GM18867 (cell line): ENCODE results near the gene IQGAP2.

ENCODE experiments used
- ATAC-seq: cut with Tn5 transposase; IDR thresholded peaks from one replicate; pipeline ENCODE4 v1.9.1; 2021; ENCODE audit warnings: mild to moderate bottlenecking, moderate library complexity; ENCODE audit not compliant: unreplicated experiment

Gene IQGAP2

DNA sequence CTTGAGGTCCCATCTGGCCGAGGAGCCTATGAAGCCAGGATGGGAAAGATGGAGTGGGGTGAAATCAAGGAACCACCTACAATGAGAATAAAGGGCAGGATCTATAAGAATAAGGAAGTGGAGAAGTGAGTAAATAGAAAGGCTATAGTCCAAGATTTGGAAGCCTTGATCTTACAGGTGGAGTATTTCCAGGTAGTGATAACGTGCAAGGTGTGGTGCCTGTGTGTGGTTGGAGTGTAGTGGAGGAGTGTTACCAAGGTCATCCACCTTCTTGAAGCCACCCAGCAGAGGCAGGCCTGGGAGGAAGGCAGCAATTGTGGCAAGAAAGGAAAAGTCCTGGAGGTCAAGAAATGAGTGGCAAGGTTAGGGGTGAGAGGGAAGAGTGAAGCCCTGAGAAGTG is 72.9 kb downstream of the IQGAP2 start:
- ATAC-seq: no peak

DNA sequence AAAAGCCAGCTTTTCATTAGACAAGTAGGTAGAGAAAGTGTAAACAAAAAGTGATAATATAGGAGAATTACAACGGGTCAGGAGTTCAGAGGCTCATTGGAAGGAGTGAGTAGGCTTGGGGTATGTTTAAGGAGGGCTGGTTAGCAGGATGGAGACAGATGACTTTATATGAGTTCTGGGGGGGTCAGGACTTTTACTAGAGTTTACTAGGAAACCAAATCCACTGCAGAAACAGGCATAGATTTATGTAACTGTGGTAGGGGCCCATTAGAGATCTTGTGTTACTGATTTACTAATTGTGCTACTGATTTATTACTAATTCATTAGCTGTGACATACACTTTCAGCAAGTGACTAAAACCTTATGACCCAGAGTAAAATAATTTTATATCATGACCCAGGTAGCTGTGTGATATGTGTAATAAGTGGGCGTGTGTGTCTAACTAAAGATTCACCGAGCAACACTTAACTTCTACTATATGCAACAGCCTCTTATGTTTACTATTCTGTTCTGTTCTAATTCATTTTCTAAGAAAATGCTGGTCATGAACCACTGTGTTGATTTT is 73.5 kb downstream of the IQGAP2 start:
- ATAC-seq: no peak

- no peak for ATAC-seq
These were observed 74.0 kb downstream of the IQGAP2 start for GRCh38 chr5:76477061-76477460.

DNA sequence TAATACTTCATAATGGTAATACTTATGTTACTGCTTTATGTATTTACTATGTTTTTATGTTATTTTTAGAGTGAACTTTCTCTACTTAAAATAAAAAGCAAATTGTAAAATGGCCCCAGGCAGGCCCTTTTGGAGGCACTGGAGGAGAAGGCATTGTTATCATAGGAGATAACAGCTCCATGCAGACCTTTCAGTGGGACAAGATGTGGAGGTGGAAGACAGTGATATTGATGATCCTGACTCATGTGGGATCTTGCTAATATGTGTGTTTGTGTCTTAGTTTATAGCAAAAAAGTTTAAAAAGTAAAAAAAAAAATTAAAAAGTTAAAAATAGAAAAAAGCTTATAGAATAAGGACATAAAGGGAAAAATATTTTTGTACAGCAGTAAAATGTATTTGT is 74.5 kb downstream of the IQGAP2 start:
- no peak for ATAC-seq

DNA sequence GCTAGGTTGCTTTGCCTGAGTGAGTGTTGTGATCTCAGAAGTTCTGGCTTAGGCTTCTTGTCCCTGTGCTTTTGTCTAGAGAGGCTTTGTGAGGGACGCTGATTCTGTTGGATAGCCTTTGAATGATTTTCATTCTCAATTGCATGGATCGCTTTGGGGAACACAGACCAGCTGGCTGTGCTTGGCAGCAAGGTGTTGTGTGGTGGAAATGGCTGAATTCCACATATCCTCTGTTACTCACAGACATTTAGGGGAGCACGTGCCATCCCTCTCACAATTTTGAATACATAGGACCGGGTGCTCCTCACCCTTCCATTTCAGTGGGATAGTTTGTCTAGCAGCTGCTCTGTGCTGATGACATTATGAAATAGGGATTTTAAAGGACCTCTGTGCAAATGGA is 76.2 kb downstream of the IQGAP2 start:
- ATAC-seq: no peak

DNA sequence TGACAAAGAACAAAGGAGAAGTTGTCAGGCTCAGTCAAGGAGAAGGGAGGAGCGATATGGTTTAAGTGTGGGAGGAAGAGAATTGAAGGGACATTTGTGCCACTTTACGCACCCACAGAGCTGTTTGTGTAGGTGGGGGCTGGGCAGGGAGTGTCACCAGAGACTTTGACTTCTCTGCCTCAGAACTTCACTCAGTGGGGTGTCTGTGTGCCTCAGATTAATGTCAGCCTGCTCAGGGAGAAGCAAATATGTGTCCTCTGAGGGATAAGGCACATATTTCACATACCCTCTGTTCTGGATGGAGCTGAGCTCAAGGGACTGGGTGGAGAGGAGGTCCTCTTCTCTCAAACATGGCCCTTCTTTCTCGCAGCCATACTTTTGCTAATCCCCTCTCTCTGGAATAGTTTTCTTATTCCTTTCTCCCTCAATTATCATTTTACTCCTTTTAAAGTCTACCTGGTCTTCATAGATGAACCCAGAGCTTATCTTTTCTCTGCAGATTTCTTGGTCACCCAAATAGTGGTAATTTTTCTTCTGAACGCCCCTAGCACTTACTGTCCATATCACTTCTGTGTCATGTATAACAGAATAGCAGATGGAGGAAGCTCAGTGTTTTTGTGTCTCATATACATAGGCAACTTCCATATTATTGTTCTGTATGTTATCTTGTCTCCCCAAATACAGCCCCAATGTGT is 77.0 kb downstream of the IQGAP2 start:
- no peak for ATAC-seq

DNA sequence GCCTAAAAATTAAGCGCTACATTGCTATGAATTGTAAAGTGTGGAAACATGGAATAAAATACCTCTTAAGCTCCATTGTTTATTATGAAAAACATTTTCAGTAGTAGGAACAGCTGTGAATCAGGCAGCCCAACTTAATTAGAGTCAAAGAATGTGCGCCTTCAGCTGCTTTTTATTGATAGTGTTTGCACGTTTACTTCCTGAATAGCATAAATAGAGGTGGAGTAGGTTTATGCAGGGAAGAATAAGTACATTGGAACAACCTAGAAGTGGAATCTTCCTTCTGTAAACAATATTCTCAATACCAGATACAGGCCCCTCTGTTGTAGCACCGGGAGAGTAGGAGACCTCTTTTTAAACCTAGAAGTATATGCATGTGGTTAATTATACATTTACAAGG is 79.9 kb downstream of the IQGAP2 start:
- no peak for ATAC-seq

DNA sequence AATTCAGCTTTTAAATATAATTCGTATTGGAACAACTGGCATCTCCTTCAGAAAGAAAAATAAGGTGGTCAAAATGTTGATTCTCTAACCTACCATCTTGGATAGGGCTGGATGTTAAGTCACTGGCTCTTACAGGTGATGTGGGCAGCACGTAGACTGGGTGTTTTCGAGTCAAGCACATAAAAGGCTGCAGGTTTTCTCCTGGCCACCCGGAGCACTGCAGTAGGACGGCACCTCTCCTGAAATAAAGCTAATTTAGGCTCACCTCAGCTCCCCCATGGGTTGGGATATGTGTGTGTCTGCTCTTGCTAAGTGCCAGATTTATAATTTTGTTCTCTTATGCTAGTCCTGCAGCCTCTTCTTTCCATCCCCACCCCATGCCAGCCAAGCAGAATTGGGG is 80.3 kb downstream of the IQGAP2 start:
- ATAC-seq: no peak

GRCh38 chr5:76483881-76484280 is 80.8 kb downstream of the IQGAP2 start:
- ATAC-seq: no peak

DNA sequence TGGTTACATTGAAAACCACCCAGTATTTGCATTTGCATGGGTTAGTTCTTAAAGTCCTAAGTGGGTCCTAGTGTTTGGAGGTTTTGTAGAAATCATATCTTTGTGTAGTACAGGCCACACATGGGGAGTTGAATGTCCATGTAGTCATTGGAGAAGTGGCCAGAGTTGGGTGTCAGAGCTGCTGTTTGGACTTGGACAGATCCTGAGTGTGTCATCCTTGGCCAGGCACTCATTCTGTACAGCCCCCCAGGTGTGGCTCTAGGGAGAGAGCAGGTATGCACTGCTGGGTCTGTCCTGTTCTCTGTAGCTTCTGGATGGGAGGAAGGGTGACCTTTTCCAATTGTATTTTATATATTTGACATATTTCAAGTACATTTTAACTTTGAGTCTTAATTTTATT is 82.4 kb downstream of the IQGAP2 start:
- ATAC-seq: no peak

GRCh38 chr5:76487386-76487785 is 84.3 kb downstream of the IQGAP2 start:
- ATAC-seq: no peak

GRCh38 chr5:76487821-76488220 is 84.7 kb downstream of the IQGAP2 start:
- ATAC-seq: no peak

DNA sequence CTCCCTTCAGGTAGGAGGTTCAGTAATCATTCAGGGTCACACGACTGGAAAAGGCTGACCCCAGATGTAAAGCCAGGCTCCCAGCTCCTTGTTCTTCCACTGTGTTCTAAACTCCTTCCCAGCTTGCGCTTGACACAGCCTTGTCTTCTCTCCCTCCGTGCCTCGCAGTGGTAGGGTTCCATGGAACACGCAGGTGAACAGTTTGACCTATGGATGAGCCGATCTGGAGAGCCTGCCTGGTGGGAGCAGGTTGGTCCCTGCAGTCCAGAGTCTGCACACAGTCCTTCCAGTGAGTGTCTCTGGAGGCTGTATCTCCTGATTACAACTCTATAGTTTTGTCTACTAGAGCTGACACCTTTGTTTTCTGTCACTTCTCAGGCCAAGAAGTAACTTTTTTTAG is 85.9 kb downstream of the IQGAP2 start:
- no peak for ATAC-seq

- ATAC-seq: no peak
These were observed 87.0 kb downstream of the IQGAP2 start for GRCh38 chr5:76489877-76490688.

GRCh38 chr5:76490960-76491359 is 87.9 kb downstream of the IQGAP2 start:
- no peak for ATAC-seq

GRCh38 chr5:76492819-76493189 is 89.7 kb downstream of the IQGAP2 start:
- no peak for ATAC-seq

GRCh38 chr5:76493190-76493837 is 90.2 kb downstream of the IQGAP2 start:
- no peak for ATAC-seq

- no peak for ATAC-seq
These were observed 91.1 kb downstream of the IQGAP2 start for GRCh38 chr5:76494201-76494600.

GRCh38 chr5:76495870-76496269 is 92.8 kb downstream of the IQGAP2 start:
- no peak for ATAC-seq

GRCh38 chr5:76497065-76497460 is 94.0 kb downstream of the IQGAP2 start:
- no peak for ATAC-seq

- ATAC-seq: no peak
These were observed 95.1 kb downstream of the IQGAP2 start for GRCh38 chr5:76497986-76498717.
